HG03064 (cell line): ENCODE measurements around the gene RAP1GAP2.
"Not testable (repeated sequence)": the region's sequence is repeated elsewhere in the genome, so short reads cannot be mapped to it uniquely, and the experiment has no call there.

Experiments
- ATAC-seq: cut with Tn5 transposase; IDR thresholded peaks from one replicate; pipeline ENCODE4 v1.9.1; 2021; ENCODE audit warnings: low read depth; ENCODE audit not compliant: unreplicated experiment

Gene RAP1GAP2

GRCh38 chr17:3008336-3009288 is 212.4 kb downstream of the RAP1GAP2 start:
- ATAC-seq, result no peak

- no peak for ATAC-seq
Observed at GRCh38 chr17:3009411-3009920, 213.2 kb downstream of the RAP1GAP2 start.

GRCh38 chr17:3011891-3012290 is 215.7 kb downstream of the RAP1GAP2 start:
- no peak for ATAC-seq

GRCh38 chr17:3012926-3013581 is 216.8 kb downstream of the RAP1GAP2 start:
- no peak for ATAC-seq

GRCh38 chr17:3015890-3016289 is 219.7 kb downstream of the RAP1GAP2 start:
- ATAC-seq, result no peak

GRCh38 chr17:3017936-3018335 is 221.7 kb downstream of the RAP1GAP2 start:
- no peak for ATAC-seq

- no peak for ATAC-seq
Observed at GRCh38 chr17:3019761-3020160, 223.5 kb downstream of the RAP1GAP2 start.

- ATAC-seq, result no peak
Observed at GRCh38 chr17:3020381-3020780, 224.1 kb downstream of the RAP1GAP2 start.

GRCh38 chr17:3022197-3022596 is 226.0 kb downstream of the RAP1GAP2 start:
- no peak for ATAC-seq

- ATAC-seq, result no peak
Observed at GRCh38 chr17:3024346-3024745, 228.1 kb downstream of the RAP1GAP2 start.

GRCh38 chr17:3025421-3026124 is 229.3 kb downstream of the RAP1GAP2 start:
- no peak for ATAC-seq

- no peak for ATAC-seq
Observed at GRCh38 chr17:3026125-3026855, 230.1 kb downstream of the RAP1GAP2 start.

- no peak for ATAC-seq
Observed at GRCh38 chr17:3026856-3027751, 230.9 kb downstream of the RAP1GAP2 start.

- ATAC-seq, result no peak
Observed at GRCh38 chr17:3027786-3028532, 231.7 kb downstream of the RAP1GAP2 start.

- ATAC-seq, result no peak
Observed at GRCh38 chr17:3029213-3029913, 233.1 kb downstream of the RAP1GAP2 start.

- ATAC-seq, result no peak
Observed at GRCh38 chr17:3030096-3030495, 233.9 kb downstream of the RAP1GAP2 start.

GRCh38 chr17:3030852-3031470 is 234.7 kb downstream of the RAP1GAP2 start:
- ATAC-seq, result not testable (repeated sequence)
